HG03139 (cell line): ENCODE results near the gene KLHL29.

Experiments used
- ATAC-seq: cut with Tn5 transposase; IDR thresholded peaks from one replicate; pipeline ENCODE4 v1.9.1; 2021; ENCODE audit not compliant: unreplicated experiment

Gene KLHL29

DNA sequence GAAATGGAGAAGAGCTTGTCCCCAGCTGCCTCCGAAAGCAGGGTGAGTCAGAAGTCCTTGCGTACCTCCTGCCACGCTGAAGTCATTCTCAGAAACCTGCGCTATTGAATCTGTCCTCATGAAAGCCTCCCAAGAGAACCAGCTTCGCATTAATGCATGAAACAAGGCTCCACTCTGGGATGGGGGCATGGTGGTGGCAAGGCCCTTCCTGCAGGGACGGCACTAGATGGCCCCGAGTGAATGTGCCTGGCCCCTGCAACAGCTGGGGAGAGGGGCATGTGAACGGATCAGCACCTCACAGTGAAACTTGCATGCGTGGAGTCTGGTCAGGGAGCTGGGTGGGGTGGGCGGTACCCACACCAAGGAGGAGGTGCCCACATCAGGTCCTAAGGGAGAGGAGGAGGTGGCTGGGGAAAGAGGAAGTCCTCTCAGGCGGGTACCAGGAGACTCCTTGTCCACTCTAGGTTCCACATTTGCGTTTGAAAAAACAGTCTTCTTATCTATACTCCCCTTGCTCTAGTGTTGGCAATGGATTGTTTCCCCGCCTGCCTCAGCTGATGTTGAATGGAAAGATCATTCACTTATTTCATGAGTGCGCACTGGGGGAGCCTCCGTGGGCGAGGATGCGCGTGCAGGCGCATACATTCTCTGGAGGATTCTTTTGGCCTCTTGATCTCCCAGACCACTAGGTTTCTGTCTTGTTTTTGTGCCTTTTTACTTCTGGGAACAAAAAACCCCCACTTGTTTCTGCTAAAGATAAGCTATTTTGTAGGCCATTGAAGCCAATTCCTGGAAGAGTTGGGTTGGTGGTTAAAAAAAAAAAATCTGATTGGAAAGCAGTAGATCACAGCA is 104.7 kb downstream of the KLHL29 start:
- no peak for ATAC-seq

DNA sequence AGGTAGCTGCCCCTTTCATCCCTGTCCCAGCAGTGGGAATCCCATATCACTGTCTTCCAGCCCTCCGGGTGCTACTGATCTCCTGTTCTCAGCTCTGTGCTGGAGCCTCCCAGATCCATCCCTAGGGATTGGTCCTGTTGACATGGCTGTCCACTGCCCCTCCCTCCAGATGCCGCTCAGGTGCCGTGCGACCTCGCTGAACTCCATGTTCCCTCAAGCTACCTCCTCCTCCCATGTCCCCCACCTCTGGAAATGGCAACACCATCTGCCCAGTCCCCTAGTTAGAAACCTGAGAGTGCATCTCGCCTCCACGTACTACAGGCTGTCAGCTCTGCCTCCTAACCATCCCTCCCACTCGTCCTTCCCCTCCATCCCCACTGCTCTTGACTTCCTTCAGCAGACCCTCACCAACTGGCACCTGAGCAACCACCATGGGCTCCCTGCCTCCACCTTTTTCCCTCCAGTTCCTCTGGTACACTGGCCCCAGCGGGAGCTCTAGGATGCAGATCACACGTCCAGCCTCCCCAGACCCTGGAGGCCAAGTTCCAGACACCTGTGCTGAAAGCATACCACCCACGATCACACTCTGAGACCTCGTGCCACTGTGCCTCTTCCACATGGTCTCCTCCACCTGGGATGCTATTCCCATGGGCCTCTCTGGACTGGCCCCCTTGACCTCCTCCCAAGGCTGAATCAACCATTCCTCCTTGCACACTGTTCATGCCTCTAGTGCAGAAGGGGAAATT is 106.8 kb downstream of the KLHL29 start:
- no peak for ATAC-seq

DNA sequence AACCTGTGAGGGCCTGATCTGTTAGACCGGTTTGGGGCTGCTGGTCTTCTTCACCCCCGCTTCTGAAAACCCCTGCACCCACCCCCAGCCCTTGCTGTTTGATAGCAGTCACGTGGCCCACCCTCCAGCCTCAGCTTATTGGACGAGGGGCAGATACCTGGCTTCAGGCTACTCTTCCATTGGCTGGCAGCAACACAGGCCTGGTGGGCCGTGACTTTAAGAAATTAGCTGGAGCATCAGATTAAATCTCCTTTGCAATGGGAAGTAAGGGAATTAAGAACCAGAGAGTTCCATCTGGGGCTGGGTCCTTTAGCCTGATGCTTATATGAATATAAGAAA is 107.3 kb downstream of the KLHL29 start:
- no peak for ATAC-seq

DNA sequence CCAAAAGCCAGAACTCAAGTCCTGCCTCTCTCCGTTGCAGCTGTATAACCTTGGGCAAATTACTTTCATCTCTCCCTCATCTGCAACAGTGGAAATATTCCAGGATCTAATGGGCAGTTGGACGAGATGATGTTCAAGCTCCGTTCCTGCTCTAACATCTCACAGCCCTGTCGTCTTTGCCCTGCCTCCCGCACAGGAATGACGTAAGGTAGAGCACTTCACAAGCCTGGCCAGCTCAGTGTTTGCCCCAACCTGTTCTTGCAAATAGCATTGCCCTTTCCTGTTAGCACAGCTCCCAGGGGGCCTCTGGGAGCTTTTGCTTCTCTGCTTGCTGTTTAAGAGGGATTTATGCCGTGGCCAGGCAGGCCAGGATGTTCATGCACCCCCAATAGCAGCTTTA is 107.9 kb downstream of the KLHL29 start:
- no peak for ATAC-seq

DNA sequence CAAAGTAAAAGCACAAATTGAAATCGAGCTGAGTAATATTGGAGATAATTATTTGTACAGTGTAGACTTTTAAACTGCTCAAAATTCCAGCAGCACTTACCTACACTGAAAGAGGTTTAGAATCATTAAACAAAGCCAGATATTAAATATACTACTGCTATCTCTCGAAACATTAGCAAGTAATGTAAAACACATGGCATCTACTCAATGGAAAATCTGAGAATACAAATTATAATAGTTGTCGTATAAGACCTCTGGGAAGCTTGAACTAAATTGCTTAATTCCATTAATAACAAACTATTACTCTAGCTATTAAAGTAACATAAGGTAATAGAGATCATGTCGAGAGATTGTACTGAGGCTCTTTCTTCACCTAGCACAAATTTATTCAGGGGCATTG is 108.9 kb downstream of the KLHL29 start:
- no peak for ATAC-seq

DNA sequence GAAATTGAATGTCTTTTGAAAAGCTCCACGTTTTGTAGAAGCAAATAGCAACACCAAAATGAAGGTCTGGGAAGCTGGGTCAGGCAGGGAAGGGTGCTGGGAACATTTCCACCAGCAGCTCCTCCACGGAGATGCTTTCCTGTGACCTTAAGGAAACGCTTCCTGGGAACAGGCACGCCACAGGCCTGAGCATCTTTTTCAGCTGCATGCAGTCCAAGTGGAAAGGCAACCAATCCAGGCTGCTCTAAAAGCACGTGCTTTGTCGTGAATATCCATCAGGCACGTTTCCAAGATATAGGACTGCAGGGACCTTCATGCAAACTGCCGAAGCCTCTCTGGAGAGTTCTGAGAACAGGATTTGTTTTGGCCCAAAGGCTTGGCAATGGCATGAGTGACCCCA is 109.3 kb downstream of the KLHL29 start:
- no peak for ATAC-seq

DNA sequence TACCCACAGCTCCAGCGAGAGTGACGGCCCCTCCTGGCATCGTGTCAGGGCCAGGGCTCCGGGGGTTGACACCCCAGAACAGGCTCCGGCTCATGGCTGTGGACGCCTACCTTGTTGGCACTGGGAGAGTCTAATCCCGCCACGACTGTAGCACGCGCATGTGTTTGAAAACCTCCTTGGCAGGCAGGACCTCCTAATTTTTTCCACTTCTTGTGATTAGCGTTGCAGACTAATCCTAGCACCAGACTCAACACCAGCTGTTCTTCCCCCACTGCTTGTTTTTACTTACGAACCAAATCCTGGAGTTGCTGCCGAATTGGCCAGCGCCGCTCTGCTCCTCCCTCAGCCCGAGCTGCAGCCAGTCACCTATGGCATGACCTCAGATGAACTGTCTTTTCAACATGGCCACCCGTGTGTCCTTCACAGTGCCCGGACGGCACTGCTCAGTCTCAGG is 110.7 kb downstream of the KLHL29 start:
- no peak for ATAC-seq

DNA sequence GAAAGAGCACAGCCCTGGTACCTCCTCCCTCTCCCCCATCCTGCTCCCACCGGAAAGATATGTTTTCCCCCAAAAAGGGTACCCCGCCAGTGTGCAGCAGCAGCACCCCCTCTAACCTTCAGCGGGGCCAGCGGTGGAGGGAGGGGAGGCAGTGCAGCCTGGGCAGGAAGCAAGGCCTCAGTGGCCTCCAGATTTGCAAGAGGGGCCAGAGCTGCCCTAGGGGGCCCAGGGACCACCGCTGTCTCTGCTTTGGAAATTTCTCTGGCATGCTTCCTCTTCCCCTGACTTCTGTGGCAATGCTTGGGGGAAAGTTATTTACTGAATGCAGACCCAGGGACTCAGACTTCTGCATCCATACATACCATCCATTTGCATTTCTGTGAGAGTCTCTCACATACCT is 111.5 kb downstream of the KLHL29 start:
- no peak for ATAC-seq

DNA sequence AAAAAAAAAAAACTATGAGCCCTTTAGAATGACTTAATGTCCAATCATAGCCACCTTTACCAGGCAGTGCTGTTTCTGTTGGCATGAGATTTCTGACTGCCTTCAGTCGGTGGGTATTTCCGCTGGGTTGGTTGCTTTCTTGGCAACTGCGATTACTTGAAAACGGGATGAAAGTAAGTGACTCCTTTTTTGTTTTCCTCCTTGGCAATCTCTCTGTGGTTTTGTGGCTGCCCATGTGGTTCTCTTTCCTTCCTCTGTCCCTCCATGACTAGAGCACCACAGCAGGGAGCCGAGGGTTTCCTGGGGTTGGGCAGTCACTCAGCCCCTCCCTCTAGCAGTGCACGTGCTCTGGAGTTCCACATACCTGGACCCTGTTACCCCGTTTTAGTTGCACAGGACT is 112.1 kb downstream of the KLHL29 start:
- no peak for ATAC-seq

DNA sequence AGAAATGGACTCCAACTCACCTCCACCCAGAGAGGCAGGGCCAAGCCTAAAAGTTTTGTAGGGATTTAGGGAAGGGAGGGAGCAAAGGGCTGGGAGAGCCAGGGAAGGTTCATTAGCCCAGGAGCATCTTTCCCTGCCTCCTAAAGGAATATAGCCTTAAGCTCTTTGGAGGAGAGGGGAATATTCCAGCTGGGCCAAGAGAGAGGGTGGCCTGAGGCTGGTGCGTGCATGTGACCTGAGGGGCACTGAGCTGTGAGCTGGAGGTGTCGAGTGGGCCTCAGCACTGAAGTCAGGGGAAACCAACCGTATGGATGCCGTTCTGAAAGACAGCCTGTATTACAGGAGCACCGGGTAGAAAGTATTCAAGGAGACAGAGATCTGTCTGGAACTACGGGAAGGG is 112.6 kb downstream of the KLHL29 start:
- no peak for ATAC-seq

DNA sequence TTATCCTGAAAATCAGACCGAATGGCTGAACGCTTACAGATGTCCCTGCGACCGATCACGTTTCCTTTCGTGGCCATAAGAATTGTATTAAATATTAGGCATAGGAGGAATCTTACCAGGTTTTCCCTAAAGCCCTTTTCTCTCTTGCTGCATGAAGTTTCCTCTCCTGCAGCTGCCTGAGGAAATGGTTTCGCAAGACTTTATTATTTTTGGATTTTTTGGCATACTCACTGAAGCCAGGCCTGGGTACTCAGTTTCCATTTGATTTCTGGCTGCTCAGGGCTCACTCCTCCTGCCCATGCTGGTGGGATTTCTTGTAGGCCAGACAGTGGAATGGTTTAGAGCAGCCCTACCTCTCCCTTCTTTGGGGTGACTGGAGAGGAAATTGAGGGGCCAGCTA is 114.0 kb downstream of the KLHL29 start:
- no peak for ATAC-seq

DNA sequence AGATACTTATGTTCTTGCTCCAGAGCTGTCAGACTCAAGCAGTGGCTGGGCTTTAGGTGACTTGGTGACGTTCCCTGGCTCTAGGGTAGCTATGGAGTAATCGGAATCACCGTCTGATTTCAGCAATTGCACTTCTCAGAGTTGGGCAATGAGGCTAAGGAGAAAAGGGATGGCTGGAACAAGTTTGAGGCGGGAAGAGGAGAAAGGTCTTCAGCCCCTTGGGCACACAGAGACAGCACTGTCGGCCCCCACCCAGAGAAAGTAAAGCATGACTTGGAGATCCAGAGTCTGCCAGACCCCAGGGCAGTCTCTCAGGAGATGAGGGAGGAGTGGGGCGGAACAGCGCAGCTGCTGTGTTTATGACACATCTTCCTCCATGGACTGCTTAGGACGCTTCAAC is 114.5 kb downstream of the KLHL29 start:
- no peak for ATAC-seq

DNA sequence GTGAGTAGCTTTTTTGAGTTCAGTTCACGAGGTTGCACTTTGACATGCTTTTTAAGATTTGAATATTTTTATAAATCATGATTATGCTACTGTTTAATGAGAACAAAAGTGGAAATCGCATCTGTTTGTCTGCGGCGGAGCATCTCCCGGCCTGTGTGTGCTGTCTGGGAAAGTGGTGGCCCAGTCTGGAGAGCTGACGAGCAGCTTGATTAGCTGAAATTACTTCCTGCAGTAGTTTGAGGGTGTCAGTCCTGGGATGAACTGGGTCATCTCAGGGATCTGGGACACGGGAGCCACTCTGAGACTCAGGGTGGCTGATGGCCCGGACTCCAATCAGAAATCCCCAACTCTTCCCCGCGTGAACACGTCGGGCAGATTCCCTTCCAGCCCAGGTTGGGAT is 115.9 kb downstream of the KLHL29 start:
- ATAC-seq: no peak

DNA sequence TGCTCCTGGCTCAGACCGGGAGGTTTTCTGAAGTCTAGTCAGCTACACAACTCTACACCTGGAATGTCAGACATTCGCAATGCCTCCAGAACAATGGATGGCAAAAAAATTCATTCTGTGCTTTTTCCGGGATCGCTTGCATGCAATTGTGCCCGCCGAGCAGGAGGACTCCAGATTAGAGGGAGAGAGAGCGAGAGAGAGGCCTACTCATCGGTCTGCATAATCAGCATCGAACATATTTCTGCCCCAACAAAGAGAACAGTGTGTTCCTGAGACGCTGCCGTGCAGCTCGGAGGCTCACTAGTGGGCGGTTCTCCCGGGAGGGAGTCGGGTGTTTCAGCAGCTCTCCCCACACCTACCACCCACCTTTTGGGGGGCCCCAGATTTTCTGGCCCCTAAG is 117.1 kb downstream of the KLHL29 start:
- ATAC-seq: no peak

DNA sequence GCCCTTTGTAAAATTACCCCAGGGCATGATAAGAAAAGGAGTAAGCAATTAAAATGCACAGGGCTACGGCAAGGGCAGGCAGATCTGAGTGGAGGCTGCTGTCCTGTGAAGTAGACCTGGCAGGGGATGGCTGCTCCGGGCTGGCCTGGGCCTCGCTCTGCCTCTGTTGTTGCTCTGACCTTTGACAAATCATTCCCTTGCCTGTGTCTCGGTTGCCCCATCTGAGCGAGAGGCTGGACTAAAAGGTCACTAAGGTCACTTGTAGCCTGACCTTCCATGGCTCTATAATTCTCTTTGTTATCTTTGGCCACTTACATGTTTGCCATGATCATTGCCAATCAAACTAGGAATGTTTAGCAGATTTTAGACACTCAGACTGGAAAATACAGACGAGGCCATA is 118.1 kb downstream of the KLHL29 start:
- no peak for ATAC-seq

DNA sequence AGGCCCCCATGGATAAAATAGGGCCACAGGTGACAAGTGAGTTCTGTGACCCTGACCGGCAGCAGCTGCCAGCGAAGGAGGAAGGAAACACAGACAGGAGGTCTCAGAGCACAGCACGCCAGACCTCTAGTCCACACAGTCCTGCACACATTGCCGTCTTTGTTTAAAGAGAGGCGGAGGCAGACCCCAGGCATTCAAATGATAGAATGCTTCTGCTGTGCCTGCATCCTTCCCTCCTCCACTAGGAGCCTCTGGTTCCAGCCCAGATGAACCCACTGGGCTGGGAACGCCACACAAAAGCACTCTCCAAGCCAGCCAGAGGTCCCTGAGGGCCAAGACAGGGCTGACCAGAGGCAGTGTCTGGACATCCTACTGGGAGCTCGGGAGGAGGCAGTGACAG is 118.7 kb downstream of the KLHL29 start:
- no peak for ATAC-seq

DNA sequence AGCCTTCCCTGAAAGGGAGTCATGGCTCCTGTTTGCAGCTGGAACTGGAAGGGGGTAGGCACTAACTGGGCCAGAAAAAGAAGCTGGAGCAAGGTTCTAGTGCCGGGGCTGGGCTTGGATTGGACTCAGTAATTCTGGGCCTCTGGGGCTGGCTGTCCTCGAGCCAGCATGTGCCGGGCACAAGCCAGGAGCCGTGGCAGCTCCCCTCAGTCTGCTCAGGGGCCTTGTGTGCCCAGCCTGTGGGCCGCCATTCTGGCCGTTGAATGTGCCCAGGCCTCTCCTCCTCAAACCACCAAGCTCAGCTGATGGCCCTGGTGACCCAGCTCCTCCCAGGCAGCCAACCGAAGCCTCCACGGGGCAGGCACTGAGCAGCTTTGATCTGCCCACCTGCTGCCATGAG is 119.6 kb downstream of the KLHL29 start:
- no peak for ATAC-seq

DNA sequence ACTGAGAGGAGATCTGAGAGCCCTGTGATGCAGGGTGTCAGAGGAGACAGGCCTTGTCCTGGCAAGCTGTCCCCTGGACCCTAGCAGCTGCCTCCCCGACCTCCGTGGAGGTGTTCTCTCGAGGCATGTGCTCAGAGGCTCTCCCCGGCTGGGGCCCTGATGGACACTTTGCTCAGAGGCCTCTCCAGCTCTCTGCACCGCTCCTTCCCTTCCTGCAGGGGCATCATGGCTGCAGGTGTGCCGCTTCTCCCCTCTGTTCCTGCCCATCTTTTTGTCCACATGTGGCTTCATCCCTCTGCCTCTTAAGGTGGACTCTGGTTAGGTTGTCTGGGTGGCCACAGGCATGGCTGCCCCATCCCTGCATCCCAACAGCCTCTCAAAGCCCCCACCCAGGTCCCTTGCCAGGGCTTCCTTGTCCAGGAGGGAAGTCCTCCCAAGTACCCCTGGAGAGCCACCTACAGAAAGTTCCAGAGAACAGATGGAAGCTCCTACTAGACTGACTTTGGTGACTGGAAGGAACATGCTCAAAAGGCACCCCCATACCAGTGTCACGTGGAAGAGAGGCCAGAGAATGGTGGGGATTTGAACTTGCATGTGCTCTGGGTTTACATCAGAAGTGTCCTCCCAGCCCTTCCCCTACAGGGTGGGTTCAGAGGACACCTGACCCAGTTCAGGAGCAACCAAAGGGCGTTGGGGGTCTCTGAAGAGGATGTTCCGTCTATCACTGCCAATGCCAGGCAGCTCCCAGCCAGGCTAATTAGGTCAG is 120.4 kb downstream of the KLHL29 start:
- no peak for ATAC-seq

DNA sequence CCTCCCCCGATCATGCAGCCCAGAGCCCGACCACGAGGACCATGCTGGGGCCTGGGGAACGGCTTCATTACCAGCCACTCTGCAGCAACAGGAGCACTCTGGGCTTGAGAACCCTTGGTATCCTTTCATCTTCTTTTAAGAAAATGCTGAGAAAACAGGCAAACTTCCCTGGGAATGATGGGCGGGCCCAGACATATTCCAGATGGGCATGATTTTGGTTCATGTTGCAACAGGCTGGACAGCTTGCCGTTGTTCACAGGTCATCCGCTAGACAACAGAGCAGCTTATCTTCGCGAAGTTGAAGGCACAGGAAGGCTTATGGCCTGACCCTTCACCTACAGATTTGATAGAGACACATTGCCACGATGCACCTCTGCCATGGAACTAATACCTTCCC is 121.0 kb downstream of the KLHL29 start:
- no peak for ATAC-seq

DNA sequence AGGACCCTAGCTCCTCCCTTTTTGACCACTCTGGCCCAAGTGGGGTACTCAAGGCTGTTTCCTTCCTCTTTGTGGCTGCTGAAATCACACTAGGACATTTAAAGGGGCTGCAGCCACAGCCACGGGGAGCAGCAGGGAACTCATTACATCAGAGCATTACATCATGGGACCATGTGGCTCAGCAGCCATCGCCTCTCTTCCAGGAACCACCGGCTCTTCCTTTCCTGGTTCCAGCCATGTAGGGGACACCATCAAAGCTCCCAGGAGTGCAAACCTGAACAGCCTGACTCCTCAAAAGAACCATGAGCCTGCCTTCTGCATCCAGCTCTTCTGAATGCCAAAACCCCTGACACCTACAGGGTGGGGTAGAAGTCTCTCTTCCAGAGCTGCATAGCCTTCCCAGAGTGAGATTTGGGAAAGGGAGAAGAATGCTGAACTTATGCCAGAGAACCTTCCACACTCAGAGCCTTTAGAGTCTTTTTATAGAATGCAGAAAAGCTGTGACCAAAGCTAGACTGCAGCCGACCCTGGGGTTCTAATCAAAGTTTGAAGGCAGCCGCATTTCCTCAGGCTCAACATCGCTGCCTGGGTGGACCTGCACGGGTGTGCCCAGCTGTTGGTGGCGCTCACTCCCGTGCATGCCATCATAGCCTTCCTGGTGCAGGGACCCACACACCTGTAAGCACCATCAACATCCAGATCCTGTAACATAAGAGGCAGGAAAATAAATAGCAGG is 121.7 kb downstream of the KLHL29 start:
- ATAC-seq: no peak
